K562 (cell line): Measurements from ENCODE around the gene TPMT. TPM values are rescaled to one million over a fixed set of nuclear protein-coding genes. Genes with fewer than 3 reads are reported as not detected.

ENCODE experiments used
- MIER1 ChIP-seq: fragments of 450-650 bp; IDR thresholded peaks from 2 replicates; pipeline ENCODE4 v1.6.1; 2016; ENCODE audit warnings: antibody characterized with exemption, mild to moderate bottlenecking, low read depth
- MYC ChIP-seq, 2 experiments: fragments of 250-450 bp in 1 of 2; sonication (Bioruptor Pico) in 1 of 2; IDR thresholded peaks; 2 replicates each; pipeline versions ENCODE4 v1.5.1 to v1.6.1; 2012 to 2021; ENCODE audit warnings: low read depth in 2 of 2, borderline replicate concordance in 1 of 2, improper control_type of control experiment in 1 of 2, low read length in 1 of 2, mild to moderate bottlenecking in 1 of 2, moderate library complexity in 1 of 2
- PRMT5 ChIP-seq: sonication (generic); formaldehyde crosslinking; IDR thresholded peaks from 2 replicates; pipeline ENCODE4 v1.5.0; 2020; ENCODE audit warnings: missing genetic modification reagents
- PTRF ChIP-seq: fragments of 450-650 bp; IDR thresholded peaks from 2 replicates; pipeline ENCODE4 v1.6.1; 2016; ENCODE audit warnings: mild to moderate bottlenecking, missing genetic modification characterization, missing compliant biosample characterization
- RB1 ChIP-seq: fragments of 450-650 bp; IDR thresholded peaks from 2 replicates; pipeline ENCODE4 v1.6.1; 2017; ENCODE audit warnings: low read depth, mild to moderate bottlenecking
- ZEB2 ChIP-seq: fragments of 450-650 bp; IDR thresholded peaks from 2 replicates; pipeline ENCODE4 v1.6.1; 2016
- polyA plus RNA-seq, 8 experiments: library from polyadenylated mRNA; depleted of rRNA in 4 of 8; stranded (reverse) in 5 of 8; unstranded in 3 of 8; fragments of >200 nt; fragmentation: Nextera tagmentation in 2 of 8; fragmentation: Illumina TruSeq in 1 of 8; extraction: Ambion mirVana in 2 of 8; extraction: Trizol in 1 of 8; gene quantifications; 2 replicates each; pipeline versions ENCODE4 v1.2.1 to v1.2.3, GENCODE V29; 2011 to 2014; ENCODE audit warnings: inconsistent platforms in 1 of 8, missing spikeins in 1 of 8
- total RNA-seq, 7 experiments: library from RNA; depleted of rRNA in 6 of 7; stranded (reverse); fragments of >200 nt in 6 of 7; fragmentation: Illumina TruSeq in 2 of 7; extraction: Trizol in 2 of 7; gene quantifications; 2 replicates each; pipeline versions ENCODE4 v1.2.1 to v1.2.3, GENCODE V29; 2011 to 2021; ENCODE audit warnings: low replicate concordance in 1 of 7
- TF ChIP-seq, protein P1 (sequence below), 2 experiments: fragments of 450-650 bp in 1 of 2; sonication (generic) in 1 of 2; formaldehyde crosslinking in 1 of 2; IDR thresholded peaks; 2 replicates each; pipeline versions ENCODE4 v1.7.1 to v1.9.0; 2016 to 2022; ENCODE audit warnings: inconsistent platforms in 1 of 2, mild to moderate bottlenecking in 1 of 2, missing genetic modification reagents in 1 of 2
- TF ChIP-seq, protein P2 (sequence below): fragments of 250-450 bp; sonication (Bioruptor Pico); IDR thresholded peaks from 2 replicates; pipeline ENCODE4 v1.8.0; 2021; ENCODE audit warnings: moderate library complexity, mild to moderate bottlenecking, inconsistent platforms
- TF ChIP-seq, protein P3 (sequence below): IDR thresholded peaks from 3 replicates; pipeline ENCODE4 v1.6.1; 2011; ENCODE audit warnings: borderline replicate concordance, mild to moderate bottlenecking; ENCODE audit not compliant: insufficient read length, insufficient read depth
- TF ChIP-seq, protein P4 (sequence below): fragments of 450-650 bp; conservative IDR thresholded peaks from 2 replicates; pipeline ENCODE4 v1.6.1; 2016; ENCODE audit warnings: missing genetic modification characterization, low read depth, mild to moderate bottlenecking, control low read depth, missing compliant biosample characterization

TPMT gene
- total and polyA plus RNA-seq, 9 of the 15 experiments (the other 6 are each of a cell fraction or from before 2014, with no cell fraction given) = 24.2 to 67.4 (median 46.5) TPM

DNA sequence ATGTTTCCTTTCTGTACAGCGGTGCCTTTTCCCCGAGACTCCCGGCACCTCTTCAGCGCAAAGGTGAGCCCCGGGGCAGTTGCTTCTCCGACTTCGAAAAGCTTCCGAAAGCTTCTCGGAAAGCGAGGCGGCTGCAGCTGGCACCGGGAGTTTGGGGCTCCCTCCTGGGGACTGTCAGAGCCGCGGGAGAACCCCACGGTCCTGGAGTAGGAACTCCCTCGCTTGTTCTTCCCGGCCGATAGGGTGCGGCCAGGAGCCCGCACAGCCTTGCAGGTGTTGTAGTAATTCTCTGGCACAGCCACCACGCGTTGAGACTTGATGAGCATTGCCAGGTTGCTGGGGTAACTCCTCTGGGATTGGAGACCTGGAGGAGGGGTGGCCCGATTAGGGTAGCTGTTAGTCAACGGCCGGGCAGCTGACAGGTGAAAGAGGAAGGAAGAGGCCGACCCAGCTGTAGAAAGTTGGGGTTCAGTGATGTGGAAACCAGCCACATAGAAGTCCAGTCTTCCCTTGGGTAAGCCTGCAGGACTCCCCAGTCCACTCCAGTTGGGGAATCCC is 1.1 kb upstream of the TPMT start (continued):
- TF ChIP-seq, protein P1, sequence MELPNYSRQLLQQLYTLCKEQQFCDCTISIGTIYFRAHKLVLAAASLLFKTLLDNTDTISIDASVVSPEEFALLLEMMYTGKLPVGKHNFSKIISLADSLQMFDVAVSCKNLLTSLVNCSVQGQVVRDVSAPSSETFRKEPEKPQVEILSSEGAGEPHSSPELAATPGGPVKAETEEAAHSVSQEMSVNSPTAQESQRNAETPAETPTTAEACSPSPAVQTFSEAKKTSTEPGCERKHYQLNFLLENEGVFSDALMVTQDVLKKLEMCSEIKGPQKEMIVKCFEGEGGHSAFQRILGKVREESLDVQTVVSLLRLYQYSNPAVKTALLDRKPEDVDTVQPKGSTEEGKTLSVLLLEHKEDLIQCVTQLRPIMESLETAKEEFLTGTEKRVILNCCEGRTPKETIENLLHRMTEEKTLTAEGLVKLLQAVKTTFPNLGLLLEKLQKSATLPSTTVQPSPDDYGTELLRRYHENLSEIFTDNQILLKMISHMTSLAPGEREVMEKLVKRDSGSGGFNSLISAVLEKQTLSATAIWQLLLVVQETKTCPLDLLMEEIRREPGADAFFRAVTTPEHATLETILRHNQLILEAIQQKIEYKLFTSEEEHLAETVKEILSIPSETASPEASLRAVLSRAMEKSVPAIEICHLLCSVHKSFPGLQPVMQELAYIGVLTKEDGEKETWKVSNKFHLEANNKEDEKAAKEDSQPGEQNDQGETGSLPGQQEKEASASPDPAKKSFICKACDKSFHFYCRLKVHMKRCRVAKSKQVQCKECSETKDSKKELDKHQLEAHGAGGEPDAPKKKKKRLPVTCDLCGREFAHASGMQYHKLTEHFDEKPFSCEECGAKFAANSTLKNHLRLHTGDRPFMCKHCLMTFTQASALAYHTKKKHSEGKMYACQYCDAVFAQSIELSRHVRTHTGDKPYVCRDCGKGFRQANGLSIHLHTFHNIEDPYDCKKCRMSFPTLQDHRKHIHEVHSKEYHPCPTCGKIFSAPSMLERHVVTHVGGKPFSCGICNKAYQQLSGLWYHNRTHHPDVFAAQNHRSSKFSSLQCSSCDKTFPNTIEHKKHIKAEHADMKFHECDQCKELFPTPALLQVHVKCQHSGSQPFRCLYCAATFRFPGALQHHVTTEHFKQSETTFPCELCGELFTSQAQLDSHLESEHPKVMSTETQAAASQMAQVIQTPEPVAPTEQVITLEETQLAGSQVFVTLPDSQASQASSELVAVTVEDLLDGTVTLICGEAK (IDR thresholded peaks at IDR 0.05) = peak; percentile 30; the same call in 1 of the 2 replicates
- TF ChIP-seq, protein P1 (CRISPR knock-in tag; IDR thresholded peaks at IDR 0.05) = no peak
- TF ChIP-seq PTRF (no peak), ZEB2 (peak; percentile 68), MYC (IDR thresholded peaks at IDR 0.05; ENCODE audit: low read depth, low read length) (0 out of 2 replicates have a peak, but pooled peaks have one; percentile 46), MYC (CRISPR knock-in tag; IDR thresholded peaks at IDR 0.05; ENCODE audit: borderline replicate concordance, low read depth) (no peak), RB1 (0 out of 2 replicates have a peak, but pooled peaks have one; percentile 42), MIER1 (no peak), PRMT5 (no peak)
- TF ChIP-seq, protein P2, sequence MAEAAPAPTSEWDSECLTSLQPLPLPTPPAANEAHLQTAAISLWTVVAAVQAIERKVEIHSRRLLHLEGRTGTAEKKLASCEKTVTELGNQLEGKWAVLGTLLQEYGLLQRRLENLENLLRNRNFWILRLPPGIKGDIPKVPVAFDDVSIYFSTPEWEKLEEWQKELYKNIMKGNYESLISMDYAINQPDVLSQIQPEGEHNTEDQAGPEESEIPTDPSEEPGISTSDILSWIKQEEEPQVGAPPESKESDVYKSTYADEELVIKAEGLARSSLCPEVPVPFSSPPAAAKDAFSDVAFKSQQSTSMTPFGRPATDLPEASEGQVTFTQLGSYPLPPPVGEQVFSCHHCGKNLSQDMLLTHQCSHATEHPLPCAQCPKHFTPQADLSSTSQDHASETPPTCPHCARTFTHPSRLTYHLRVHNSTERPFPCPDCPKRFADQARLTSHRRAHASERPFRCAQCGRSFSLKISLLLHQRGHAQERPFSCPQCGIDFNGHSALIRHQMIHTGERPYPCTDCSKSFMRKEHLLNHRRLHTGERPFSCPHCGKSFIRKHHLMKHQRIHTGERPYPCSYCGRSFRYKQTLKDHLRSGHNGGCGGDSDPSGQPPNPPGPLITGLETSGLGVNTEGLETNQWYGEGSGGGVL (CRISPR knock-in tag) = no peak
- TF ChIP-seq, protein P3, sequence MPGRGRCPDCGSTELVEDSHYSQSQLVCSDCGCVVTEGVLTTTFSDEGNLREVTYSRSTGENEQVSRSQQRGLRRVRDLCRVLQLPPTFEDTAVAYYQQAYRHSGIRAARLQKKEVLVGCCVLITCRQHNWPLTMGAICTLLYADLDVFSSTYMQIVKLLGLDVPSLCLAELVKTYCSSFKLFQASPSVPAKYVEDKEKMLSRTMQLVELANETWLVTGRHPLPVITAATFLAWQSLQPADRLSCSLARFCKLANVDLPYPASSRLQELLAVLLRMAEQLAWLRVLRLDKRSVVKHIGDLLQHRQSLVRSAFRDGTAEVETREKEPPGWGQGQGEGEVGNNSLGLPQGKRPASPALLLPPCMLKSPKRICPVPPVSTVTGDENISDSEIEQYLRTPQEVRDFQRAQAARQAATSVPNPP = no peak
- TF ChIP-seq, protein P4, sequence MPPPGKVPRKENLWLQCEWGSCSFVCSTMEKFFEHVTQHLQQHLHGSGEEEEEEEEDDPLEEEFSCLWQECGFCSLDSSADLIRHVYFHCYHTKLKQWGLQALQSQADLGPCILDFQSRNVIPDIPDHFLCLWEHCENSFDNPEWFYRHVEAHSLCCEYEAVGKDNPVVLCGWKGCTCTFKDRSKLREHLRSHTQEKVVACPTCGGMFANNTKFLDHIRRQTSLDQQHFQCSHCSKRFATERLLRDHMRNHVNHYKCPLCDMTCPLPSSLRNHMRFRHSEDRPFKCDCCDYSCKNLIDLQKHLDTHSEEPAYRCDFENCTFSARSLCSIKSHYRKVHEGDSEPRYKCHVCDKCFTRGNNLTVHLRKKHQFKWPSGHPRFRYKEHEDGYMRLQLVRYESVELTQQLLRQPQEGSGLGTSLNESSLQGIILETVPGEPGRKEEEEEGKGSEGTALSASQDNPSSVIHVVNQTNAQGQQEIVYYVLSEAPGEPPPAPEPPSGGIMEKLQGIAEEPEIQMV (tag) = 0 out of 2 replicates have a peak, but pooled peaks have one; percentile 39
